ENCODE results near the gene PPP3CB. TPM values are rescaled to one million over a fixed set of nuclear protein-coding genes. Genes with fewer than 3 reads are reported as not detected.

The PPP3CB gene
- total and polyA plus RNA-seq, 2 experiments from 2014 or later: 17.9 to 38.5 TPM

GRCh38 chr10:73399063-73399462 is 96.8 kb downstream of the PPP3CB start:
- no peaks in the 10 kb centered on the region for H3K9me3 Mint-ChIP-seq
- H3K4me3 ChIP-seq: no peak overlapping the region
- peaks cover 19% of the 10 kb centered on the region; the same call in 1 of the 2 replicates for H3K36me3 ChIP-seq (ENCODE audit: insufficient read depth)
- peaks cover 11% of the 10 kb centered on the region for H4K20me1 ChIP-seq (replicated peaks; ENCODE audit: insufficient read depth)
- no peak for DNase-seq (ENCODE audit: low spot score)
- peaks cover 5% of the 10 kb centered on the region for H3K27me3 Mint-ChIP-seq (ENCODE audit: insufficient read depth, low read depth, poor library complexity)
- no peak overlapping the region for H2AFZ ChIP-seq
- no peaks in the 10 kb centered on the region for H3K4me1 ChIP-seq (ENCODE audit: insufficient read depth)
- ATAC-seq: no peak
- no peaks in the 10 kb centered on the region; the same call in 2 of the 3 replicates for H3K4me1 Mint-ChIP-seq
- no peaks in the 10 kb centered on the region for H3K27me3 ChIP-seq (ENCODE audit: insufficient read depth)
- H3K79me2 ChIP-seq (replicated peaks; ENCODE audit: insufficient read depth): peaks cover 41% of the 10 kb centered on the region
- no peak overlapping the region for H3K4me2 ChIP-seq
- no peak overlapping the region for H3K4me3 Mint-ChIP-seq
- H3K27ac ChIP-seq (ENCODE audit: low read depth): no peak overlapping the region
- H3K9me2 ChIP-seq (ENCODE audit: insufficient read depth): no peaks in the 10 kb centered on the region
- peaks cover 31% of the 10 kb centered on the region for H3K36me3 Mint-ChIP-seq (ENCODE audit: low read depth)
- H3K27ac Mint-ChIP-seq: no peak overlapping the region
- H3F3A ChIP-seq (replicated peaks; ENCODE audit: low read depth): no peaks in the 10 kb centered on the region
- no peak for TF ChIP-seq CTCF (conservative IDR thresholded peaks at IDR 0.05; ENCODE audit: low read depth in 2 of 2)
- no peak for TF ChIP-seq EZH2 (IDR thresholded peaks at IDR 0.05; ENCODE audit: low read depth, unreplicated experiment)
- no peak for TF ChIP-seq EZH2phosphoT487 (IDR thresholded peaks at IDR 0.05; ENCODE audit: unreplicated experiment)
- TF ChIP-seq ZNF462 (CRISPR knock-in tag; IDR thresholded peaks at IDR 0.05): no peak
- no peak for TF ChIP-seq POLR2AphosphoS5 (IDR thresholded peaks at IDR 0.05; ENCODE audit: low read depth)
- TF ChIP-seq JUNB (IDR thresholded peaks at IDR 0.05; ENCODE audit: unreplicated experiment): no peak
- no peak for TF ChIP-seq ZNF331 (CRISPR knock-in tag; IDR thresholded peaks at IDR 0.05; ENCODE audit: low read depth)
- TF ChIP-seq ZNF114 (CRISPR knock-in tag; IDR thresholded peaks at IDR 0.05): no peak

All from GM23338 (cell line).